Esophagus squamous epithelium (tissue), 4 donors: Measurements from ENCODE around the gene MALL.
"Not testable (repeated sequence)": the region's sequence is repeated elsewhere in the genome, so short reads cannot be mapped to it uniquely, and the experiment has no call there.

Experiments used
- CTCF ChIP-seq, 6 experiments: fragments of 450-650 bp in 4 of 6; fragments of 200-600 bp in 2 of 6; sonication (generic) in 2 of 6; IDR thresholded peaks; one replicate each; pipeline ENCODE4 v1.5.1; 2016 to 2019; ENCODE audit warnings: antibody characterized with exemption in 6 of 6, mild to moderate bottlenecking in 4 of 6, moderate library complexity in 4 of 6
- POLR2A ChIP-seq, 4 donors: fragments of 450-650 bp; IDR thresholded peaks; one replicate each; pipeline ENCODE4 v1.6.1; 2017; ENCODE audit warnings: antibody characterized with exemption in 4 of 4, mild to moderate bottlenecking in 4 of 4, moderate library complexity in 3 of 4

DNA sequence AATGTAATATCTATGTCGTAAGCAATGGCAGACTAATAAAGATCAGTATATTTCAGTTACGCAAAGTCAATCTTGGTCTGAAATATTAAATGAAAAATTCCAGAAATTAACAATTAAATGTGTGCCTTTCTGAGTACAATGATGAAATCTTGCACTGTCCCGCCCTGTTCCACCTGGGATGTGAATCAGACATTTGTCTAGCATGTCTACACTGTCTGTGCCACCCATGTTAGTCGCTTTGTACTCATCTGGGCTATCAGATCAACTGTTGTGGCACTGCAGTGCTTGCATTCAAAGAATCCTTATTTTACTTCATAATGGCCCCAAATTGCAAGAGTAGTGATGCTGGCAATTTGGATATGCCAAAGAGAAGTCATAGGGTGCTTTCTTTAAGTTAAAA, 25.5 kb downstream of the MALL start:
- TF ChIP-seq POLR2A, CTCF (IDR thresholded peaks at IDR 0.05): not testable (repeated sequence)
